ENCODE data around the gene REV1.
A peak's percentile ranks its signal among the peaks of the same experiment; 100 is the strongest.

The REV1 gene

DNA sequence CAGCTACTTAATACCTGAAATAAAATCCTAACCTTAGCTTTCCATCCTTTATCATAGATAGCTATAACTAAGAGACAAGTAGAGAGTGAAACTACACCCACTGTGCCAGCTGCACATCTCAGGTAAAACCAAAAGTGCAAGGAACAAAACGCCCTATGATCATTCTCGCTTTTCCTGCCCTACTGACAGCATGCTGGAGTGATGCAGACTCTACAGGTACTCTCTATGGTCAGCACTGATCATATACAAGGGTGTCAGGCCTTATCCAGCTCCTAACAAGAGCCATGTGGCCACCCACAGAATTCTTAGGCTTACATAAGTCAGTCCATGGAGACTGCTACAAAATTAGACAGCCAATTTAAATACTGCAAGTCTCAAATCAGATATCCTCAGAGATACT is 45.6 kb downstream of the REV1 start:
- H3K4me2 ChIP-seq (ENCODE audit: low read depth, low read length): no peak overlapping the region
- no peak overlapping the region for H3K4me3 ChIP-seq (ENCODE audit: low read length)
- DNase-seq: peak; percentile 71
- no peaks in the 10 kb centered on the region for H3K27me3 ChIP-seq (replicated peaks; ENCODE audit: insufficient read depth, low read length)
- no peaks in the 10 kb centered on the region for H3K9me2 ChIP-seq (replicated peaks; ENCODE audit: insufficient read depth, low read length)
- H3F3A ChIP-seq (ENCODE audit: insufficient read depth, low read length): no peaks in the 10 kb centered on the region; the same call in 1 of the 2 replicates
- peaks cover 10% of the 10 kb centered on the region; the same call in 1 of the 2 replicates for H3K36me3 ChIP-seq (replicated peaks; ENCODE audit: insufficient read depth, low read length)
- TF ChIP-seq, protein P1, sequence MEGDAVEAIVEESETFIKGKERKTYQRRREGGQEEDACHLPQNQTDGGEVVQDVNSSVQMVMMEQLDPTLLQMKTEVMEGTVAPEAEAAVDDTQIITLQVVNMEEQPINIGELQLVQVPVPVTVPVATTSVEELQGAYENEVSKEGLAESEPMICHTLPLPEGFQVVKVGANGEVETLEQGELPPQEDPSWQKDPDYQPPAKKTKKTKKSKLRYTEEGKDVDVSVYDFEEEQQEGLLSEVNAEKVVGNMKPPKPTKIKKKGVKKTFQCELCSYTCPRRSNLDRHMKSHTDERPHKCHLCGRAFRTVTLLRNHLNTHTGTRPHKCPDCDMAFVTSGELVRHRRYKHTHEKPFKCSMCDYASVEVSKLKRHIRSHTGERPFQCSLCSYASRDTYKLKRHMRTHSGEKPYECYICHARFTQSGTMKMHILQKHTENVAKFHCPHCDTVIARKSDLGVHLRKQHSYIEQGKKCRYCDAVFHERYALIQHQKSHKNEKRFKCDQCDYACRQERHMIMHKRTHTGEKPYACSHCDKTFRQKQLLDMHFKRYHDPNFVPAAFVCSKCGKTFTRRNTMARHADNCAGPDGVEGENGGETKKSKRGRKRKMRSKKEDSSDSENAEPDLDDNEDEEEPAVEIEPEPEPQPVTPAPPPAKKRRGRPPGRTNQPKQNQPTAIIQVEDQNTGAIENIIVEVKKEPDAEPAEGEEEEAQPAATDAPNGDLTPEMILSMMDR (IDR thresholded peaks at IDR 0.05; ENCODE audit: low read length): no peak
- TF ChIP-seq EZH2phosphoT487 (IDR thresholded peaks at IDR 0.05; ENCODE audit: low read length) (no peak), EZH2 (optimal IDR thresholded peaks at IDR 0.05; ENCODE audit: low read depth, low read length) (no peak)
- no peak overlapping the region for H3K9ac ChIP-seq (ENCODE audit: low read length)
- H3K79me2 ChIP-seq (ENCODE audit: low read length): peaks cover 4% of the 10 kb centered on the region; the same call in 1 of the 2 replicates
- H3K27ac ChIP-seq (ENCODE audit: low read length): peak overlapping the region; percentile 3; the same call in 1 of the 2 replicates
- H3K9me3 ChIP-seq (replicated peaks; ENCODE audit: insufficient read depth, low read length): no peaks in the 10 kb centered on the region
- H3K4me1 ChIP-seq (ENCODE audit: low read length): no peaks in the 10 kb centered on the region
- no peaks in the 10 kb centered on the region for H4K20me1 ChIP-seq (ENCODE audit: insufficient read depth, low read length)
- no peak overlapping the region for H2AFZ ChIP-seq (ENCODE audit: low read length)

DNA sequence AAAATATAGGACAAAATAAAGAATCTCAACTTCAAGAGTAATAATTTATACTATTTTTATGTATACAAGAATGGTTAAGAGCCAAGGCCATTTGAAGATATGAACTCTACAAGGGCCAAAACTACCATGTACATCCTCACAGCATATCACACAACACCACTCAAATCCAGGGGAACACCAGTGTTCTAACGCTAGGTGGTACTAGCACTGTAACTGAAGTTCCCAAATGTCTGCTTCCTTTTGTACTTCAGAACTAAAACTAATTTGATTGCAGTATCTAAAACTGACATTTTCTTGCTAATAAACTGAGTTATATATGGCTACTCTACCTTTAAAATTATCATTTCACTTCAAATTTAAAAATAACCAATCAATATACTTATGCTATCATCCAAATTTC is 47.0 kb downstream of the REV1 start:
- Histone ChIP-seq H3K79me2 (ENCODE audit: low read length) (peaks cover 4% of the 10 kb centered on the region; the same call in 1 of the 2 replicates), H3K9me3 (replicated peaks; ENCODE audit: insufficient read depth, low read length) (no peaks in the 10 kb centered on the region), H2AFZ (ENCODE audit: low read length) (no peak overlapping the region), H3K27me3 (replicated peaks; ENCODE audit: insufficient read depth, low read length) (no peaks in the 10 kb centered on the region), H3F3A (ENCODE audit: insufficient read depth, low read length) (no peaks in the 10 kb centered on the region; the same call in 1 of the 2 replicates), H3K4me2 (ENCODE audit: low read depth, low read length) (no peak overlapping the region), H3K4me3 (ENCODE audit: low read length) (no peak overlapping the region), H3K9me2 (replicated peaks; ENCODE audit: insufficient read depth, low read length) (no peaks in the 10 kb centered on the region), H3K27ac (ENCODE audit: low read length) (no peak overlapping the region), H4K20me1 (ENCODE audit: insufficient read depth, low read length) (no peaks in the 10 kb centered on the region), H3K9ac (ENCODE audit: low read length) (no peak overlapping the region), H3K36me3 (replicated peaks; ENCODE audit: insufficient read depth, low read length) (peaks cover 6% of the 10 kb centered on the region), H3K4me1 (ENCODE audit: low read length) (no peaks in the 10 kb centered on the region)
- no peak for DNase-seq
- TF ChIP-seq, protein P1 (IDR thresholded peaks at IDR 0.05; ENCODE audit: low read length): no peak
- TF ChIP-seq EZH2 (optimal IDR thresholded peaks at IDR 0.05; ENCODE audit: low read depth, low read length) (no peak), EZH2phosphoT487 (IDR thresholded peaks at IDR 0.05; ENCODE audit: low read length) (no peak)

DNA sequence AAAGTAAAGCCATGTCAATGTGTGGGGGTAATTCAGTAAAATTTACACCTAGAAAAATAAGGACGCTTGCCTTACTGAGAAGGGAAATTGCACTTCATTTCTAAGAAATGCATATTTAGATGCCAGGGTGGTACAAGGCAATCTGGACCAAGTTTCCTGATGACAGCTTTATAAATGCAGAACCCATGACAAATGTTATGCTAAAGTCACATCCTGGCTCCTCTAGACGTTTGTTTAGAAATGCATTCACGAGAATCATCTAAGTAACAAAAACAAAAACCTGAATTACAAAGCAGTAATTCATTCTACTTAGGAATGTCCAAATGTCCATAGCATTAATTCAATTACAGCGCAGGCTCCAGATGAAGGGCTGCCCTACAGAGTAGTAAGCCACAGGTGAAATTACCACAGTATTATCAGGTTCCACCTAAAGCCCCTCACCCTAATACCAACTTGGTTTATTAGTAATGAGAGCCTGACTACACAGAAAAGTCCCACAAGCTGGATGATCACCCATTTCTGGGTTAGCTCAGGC is 49.8 kb downstream of the REV1 start:
- Histone ChIP-seq H3K27ac (ENCODE audit: low read length) (no peak overlapping the region), H3K4me3 (ENCODE audit: low read length) (no peak overlapping the region), H3K9ac (ENCODE audit: low read length) (no peak overlapping the region), H3K9me2 (replicated peaks; ENCODE audit: insufficient read depth, low read length) (no peaks in the 10 kb centered on the region), H3K79me2 (ENCODE audit: low read length) (no peaks in the 10 kb centered on the region), H3K27me3 (replicated peaks; ENCODE audit: insufficient read depth, low read length) (no peaks in the 10 kb centered on the region), H3K4me2 (ENCODE audit: low read depth, low read length) (no peak overlapping the region), H2AFZ (ENCODE audit: low read length) (no peak overlapping the region), H3K4me1 (ENCODE audit: low read length) (no peaks in the 10 kb centered on the region), H3K36me3 (replicated peaks; ENCODE audit: insufficient read depth, low read length) (peaks cover 6% of the 10 kb centered on the region), H3K9me3 (replicated peaks; ENCODE audit: insufficient read depth, low read length) (no peaks in the 10 kb centered on the region), H4K20me1 (ENCODE audit: insufficient read depth, low read length) (no peaks in the 10 kb centered on the region), H3F3A (ENCODE audit: insufficient read depth, low read length) (no peaks in the 10 kb centered on the region; the same call in 1 of the 2 replicates)
- TF ChIP-seq EZH2phosphoT487 (IDR thresholded peaks at IDR 0.05; ENCODE audit: low read length): no peak
- TF ChIP-seq EZH2 (optimal IDR thresholded peaks at IDR 0.05; ENCODE audit: low read depth, low read length): no peak
- TF ChIP-seq, protein P1 (IDR thresholded peaks at IDR 0.05; ENCODE audit: low read length): no peak
- no peak for DNase-seq
